Transverse colon (tissue), 4 donors: Measurements from ENCODE around the gene HINT2.

Experiments
- POLR2AphosphoS5 ChIP-seq, 3 donors: sonication (generic); formaldehyde crosslinking; IDR thresholded peaks; one replicate each; pipeline ENCODE4 v1.6.1; 2016; ENCODE audit warnings: antibody characterized with exemption in 3 of 3
- TF ChIP-seq, protein P1 (sequence below), 5 experiments: fragments of 200-600 bp in 3 of 5; fragments of 450-650 bp in 2 of 5; sonication (generic) in 3 of 5; IDR thresholded peaks; 1 replicate in 2 of 5; 2 replicates in 3 of 5; pipeline ENCODE4 v1.5.1; 2016 to 2017; ENCODE audit warnings: antibody characterized with exemption in 5 of 5, inconsistent platforms in 3 of 5, mild to moderate bottlenecking in 2 of 5, moderate library complexity in 1 of 5

DNA sequence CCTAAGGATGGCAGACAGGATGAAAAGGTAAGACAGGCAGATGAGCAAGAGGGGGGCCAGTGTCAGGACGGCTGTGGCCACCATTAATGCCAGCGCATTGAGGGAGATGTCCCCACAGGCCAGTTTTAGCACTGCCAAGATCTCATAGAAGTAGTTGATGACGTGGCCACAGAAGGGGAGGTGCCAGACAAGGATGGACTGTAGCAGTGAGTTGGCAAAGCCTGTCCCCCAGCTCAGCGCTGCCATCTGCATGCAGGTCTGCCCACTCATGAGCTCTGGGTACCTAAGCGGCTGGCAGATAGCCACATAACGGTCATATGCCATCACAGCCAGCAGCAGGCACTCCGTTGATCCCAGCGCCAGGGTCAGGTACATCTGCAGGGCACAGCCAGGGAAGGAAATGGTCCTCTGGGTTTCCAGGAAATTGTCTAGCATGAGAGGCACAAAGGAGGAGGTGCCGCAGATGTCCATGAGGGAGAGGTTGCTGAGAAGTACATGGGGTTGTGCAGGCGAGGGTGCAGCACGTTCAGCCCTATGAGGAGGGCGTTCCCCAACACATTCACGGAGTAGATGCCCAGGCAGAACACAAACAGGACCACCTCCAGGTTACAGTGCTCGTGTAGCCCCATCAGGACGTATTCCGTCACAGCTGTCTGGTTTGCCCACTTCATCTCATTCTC is 44.6 kb upstream of the HINT2 start:
- TF ChIP-seq, protein P1, sequence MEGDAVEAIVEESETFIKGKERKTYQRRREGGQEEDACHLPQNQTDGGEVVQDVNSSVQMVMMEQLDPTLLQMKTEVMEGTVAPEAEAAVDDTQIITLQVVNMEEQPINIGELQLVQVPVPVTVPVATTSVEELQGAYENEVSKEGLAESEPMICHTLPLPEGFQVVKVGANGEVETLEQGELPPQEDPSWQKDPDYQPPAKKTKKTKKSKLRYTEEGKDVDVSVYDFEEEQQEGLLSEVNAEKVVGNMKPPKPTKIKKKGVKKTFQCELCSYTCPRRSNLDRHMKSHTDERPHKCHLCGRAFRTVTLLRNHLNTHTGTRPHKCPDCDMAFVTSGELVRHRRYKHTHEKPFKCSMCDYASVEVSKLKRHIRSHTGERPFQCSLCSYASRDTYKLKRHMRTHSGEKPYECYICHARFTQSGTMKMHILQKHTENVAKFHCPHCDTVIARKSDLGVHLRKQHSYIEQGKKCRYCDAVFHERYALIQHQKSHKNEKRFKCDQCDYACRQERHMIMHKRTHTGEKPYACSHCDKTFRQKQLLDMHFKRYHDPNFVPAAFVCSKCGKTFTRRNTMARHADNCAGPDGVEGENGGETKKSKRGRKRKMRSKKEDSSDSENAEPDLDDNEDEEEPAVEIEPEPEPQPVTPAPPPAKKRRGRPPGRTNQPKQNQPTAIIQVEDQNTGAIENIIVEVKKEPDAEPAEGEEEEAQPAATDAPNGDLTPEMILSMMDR (IDR thresholded peaks at IDR 0.05) = no peak
- no peak for TF ChIP-seq POLR2AphosphoS5 (IDR thresholded peaks at IDR 0.05)
